GM23338 (cell line): ENCODE measurements around the gene MAN1A2.
"Not testable (repeated sequence)": the region's sequence is repeated elsewhere in the genome, so short reads cannot be mapped to it uniquely, and the experiment has no call there.

ENCODE experiments used
- CTCF ChIP-seq, 2 experiments: fragments of 200-600 bp in 1 of 2; sonication (generic) in 1 of 2; conservative IDR thresholded peaks; 2 replicates each; pipeline versions ENCODE4 v1.5.1 to v1.6.1; 2016 to 2017; ENCODE audit warnings: antibody characterized with exemption in 2 of 2, low read depth in 2 of 2, mild to moderate bottlenecking in 2 of 2, moderate library complexity in 1 of 2
- ETS1 ChIP-seq: IDR thresholded peaks from 2 replicates; pipeline ENCODE4 v1.6.1; 2016; ENCODE audit warnings: antibody characterized with exemption
- EZH2 ChIP-seq: fragments of 200-600 bp; sonication (generic); IDR thresholded peaks from one replicate; pipeline ENCODE4 v1.8.0; 2017; ENCODE audit warnings: antibody characterized with exemption, mild to moderate bottlenecking, low read depth; ENCODE audit not compliant: unreplicated experiment
- EZH2phosphoT487 ChIP-seq: fragments of 200-600 bp; sonication (generic); IDR thresholded peaks from one replicate; pipeline ENCODE4 v1.8.1; 2018; ENCODE audit warnings: antibody characterized with exemption; ENCODE audit not compliant: unreplicated experiment
- JUNB ChIP-seq: IDR thresholded peaks from one replicate; pipeline ENCODE4 v1.6.1; 2016; ENCODE audit warnings: antibody characterized with exemption; ENCODE audit not compliant: unreplicated experiment
- POLR2AphosphoS5 ChIP-seq: IDR thresholded peaks from 2 replicates; pipeline ENCODE4 v1.6.1; 2016; ENCODE audit warnings: antibody characterized with exemption, low read depth
- REST ChIP-seq: IDR thresholded peaks from one replicate; pipeline ENCODE4 v1.6.1; 2018; ENCODE audit warnings: antibody characterized with exemption; ENCODE audit not compliant: unreplicated experiment
- STAT1 ChIP-seq: IDR thresholded peaks from one replicate; pipeline ENCODE4 v1.6.1; 2016; ENCODE audit warnings: antibody characterized with exemption; ENCODE audit not compliant: unreplicated experiment
- ZNF114 ChIP-seq: fragments of 250-450 bp; sonication (Bioruptor Pico); IDR thresholded peaks from 2 replicates; pipeline ENCODE4 v1.5.0; 2020; ENCODE audit warnings: mild to moderate bottlenecking, moderate library complexity
- TF ChIP-seq, protein P1 (sequence below): fragments of 250-450 bp; sonication (Bioruptor Pico); IDR thresholded peaks from 2 replicates; pipeline ENCODE4 v1.5.0; 2020; ENCODE audit warnings: mild to moderate bottlenecking, moderate library complexity

- TF ChIP-seq REST; CTCF (conservative IDR thresholded peaks at IDR 0.05; ENCODE audit: low read depth in 2 of 2); EZH2phosphoT487; EZH2; POLR2AphosphoS5; ETS1; JUNB; STAT1; ZNF114: not testable (repeated sequence)
- TF ChIP-seq, protein P1, sequence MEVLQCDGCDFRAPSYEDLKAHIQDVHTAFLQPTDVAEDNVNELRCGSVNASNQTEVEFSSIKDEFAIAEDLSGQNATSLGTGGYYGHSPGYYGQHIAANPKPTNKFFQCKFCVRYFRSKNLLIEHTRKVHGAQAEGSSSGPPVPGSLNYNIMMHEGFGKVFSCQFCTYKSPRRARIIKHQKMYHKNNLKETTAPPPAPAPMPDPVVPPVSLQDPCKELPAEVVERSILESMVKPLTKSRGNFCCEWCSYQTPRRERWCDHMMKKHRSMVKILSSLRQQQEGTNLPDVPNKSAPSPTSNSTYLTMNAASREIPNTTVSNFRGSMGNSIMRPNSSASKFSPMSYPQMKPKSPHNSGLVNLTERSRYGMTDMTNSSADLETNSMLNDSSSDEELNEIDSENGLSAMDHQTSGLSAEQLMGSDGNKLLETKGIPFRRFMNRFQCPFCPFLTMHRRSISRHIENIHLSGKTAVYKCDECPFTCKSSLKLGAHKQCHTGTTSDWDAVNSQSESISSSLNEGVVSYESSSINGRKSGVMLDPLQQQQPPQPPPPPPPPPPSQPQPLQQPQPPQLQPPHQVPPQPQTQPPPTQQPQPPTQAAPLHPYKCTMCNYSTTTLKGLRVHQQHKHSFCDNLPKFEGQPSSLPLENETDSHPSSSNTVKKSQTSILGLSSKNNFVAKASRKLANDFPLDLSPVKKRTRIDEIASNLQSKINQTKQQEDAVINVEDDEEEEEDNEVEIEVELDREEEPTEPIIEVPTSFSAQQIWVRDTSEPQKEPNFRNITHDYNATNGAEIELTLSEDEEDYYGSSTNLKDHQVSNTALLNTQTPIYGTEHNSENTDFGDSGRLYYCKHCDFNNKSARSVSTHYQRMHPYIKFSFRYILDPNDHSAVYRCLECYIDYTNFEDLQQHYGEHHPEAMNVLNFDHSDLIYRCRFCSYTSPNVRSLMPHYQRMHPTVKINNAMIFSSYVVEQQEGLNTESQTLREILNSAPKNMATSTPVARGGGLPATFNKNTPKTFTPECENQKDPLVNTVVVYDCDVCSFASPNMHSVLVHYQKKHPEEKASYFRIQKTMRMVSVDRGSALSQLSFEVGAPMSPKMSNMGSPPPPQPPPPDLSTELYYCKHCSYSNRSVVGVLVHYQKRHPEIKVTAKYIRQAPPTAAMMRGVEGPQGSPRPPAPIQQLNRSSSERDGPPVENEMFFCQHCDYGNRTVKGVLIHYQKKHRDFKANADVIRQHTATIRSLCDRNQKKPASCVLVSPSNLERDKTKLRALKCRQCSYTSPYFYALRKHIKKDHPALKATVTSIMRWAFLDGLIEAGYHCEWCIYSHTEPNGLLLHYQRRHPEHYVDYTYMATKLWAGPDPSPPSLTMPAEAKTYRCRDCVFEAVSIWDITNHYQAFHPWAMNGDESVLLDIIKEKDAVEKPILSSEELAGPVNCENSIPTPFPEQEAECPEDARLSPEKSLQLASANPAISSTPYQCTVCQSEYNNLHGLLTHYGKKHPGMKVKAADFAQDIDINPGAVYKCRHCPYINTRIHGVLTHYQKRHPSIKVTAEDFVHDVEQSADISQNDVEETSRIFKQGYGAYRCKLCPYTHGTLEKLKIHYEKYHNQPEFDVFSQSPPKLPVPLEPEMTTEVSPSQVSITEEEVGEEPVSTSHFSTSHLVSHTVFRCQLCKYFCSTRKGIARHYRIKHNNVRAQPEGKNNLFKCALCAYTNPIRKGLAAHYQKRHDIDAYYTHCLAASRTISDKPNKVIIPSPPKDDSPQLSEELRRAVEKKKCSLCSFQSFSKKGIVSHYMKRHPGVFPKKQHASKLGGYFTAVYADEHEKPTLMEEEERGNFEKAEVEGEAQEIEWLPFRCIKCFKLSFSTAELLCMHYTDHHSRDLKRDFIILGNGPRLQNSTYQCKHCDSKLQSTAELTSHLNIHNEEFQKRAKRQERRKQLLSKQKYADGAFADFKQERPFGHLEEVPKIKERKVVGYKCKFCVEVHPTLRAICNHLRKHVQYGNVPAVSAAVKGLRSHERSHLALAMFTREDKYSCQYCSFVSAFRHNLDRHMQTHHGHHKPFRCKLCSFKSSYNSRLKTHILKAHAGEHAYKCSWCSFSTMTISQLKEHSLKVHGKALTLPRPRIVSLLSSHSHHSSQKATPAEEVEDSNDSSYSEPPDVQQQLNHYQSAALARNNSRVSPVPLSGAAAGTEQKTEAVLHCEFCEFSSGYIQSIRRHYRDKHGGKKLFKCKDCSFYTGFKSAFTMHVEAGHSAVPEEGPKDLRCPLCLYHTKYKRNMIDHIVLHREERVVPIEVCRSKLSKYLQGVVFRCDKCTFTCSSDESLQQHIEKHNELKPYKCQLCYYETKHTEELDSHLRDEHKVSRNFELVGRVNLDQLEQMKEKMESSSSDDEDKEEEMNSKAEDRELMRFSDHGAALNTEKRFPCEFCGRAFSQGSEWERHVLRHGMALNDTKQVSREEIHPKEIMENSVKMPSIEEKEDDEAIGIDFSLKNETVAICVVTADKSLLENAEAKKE (CRISPR knock-in tag): not testable (repeated sequence)
These were observed 14.6 kb upstream of the MAN1A2 start for GRCh38 chr1:117352695-117353094.
